Measurements from ENCODE around the gene CCM2.

Gene CCM2

DNA sequence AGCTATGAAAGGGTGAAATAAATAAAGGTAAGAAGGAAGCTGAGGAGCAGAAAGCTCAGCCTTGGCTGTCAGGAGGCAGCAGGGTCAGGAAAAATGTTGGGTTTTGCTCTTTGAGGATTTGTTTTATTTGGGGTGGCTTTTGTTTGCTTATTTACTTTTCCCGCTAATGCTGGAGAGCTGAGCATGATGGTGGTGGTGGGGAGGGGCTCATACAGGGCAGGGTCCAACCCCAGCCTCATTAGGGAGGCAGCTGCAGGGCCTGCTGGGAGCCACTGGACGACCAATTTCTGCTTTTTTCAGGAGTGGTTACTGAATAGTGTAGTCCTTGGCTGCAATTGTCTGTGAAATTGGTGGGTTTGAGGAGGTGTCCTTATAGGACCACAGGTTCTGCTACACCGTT is 36.3 kb downstream of the CCM2 start:
- no peak for DNase-seq

DNA sequence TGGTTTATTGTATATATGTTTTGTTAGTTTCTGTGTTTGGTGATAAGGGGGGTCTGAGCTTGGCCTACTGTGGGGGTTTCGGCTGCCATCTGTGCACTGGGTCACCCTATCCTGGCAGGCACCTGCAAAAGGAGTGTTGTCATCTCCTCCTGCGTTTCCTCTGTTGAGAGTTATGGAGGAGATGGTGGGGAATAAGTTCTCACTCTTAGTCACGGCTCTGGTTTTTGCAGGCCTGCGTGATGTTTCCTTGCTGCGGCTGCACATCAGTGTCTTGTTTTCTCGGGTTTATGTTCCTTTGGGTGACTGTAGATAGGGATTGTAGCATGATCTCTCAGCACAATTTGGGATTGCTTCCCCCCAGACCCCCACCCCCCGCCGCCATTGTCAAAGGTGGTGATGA is 36.8 kb downstream of the CCM2 start:
- no peak for DNase-seq

DNA sequence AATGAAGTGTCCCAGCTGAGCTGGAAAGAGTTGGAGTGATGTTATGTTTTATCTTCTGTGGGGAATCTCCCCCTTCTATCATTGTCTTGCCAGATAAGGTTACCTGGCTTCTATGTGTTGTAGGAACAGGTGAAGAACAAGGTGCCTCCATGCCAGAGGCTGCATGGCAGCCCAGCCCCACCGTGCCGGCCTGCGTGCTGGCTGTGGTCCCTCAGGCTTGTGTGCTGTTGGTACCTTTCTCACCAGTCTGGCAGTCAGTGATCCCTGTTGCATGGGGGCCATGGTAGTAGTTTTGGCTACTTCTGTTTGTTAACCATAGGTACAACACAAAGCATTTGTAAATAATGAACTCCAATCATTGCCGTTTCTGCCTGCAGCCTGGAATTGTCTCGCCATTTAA is 37.9 kb downstream of the CCM2 start:
- no peak for DNase-seq

DNA sequence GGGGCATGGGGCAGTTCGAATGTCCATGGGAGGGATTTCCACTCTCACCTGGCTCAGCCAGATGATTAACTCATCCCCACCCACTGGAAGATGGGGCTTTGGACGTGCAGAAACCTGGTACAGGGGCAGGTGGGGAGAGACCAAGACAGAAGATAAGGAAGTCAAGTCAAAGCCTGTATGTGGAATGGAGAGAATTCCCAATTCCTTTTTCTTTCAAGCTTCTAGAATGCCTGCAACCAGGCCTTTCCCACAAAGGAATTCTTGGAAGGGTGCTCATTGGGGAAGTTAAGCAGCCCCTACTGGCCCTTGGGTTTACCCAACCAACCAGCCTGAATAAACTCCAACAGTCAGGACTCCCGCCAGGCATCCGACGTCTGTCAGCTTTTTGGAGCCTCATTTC is 39.1 kb downstream of the CCM2 start:
- no peak for DNase-seq

DNA sequence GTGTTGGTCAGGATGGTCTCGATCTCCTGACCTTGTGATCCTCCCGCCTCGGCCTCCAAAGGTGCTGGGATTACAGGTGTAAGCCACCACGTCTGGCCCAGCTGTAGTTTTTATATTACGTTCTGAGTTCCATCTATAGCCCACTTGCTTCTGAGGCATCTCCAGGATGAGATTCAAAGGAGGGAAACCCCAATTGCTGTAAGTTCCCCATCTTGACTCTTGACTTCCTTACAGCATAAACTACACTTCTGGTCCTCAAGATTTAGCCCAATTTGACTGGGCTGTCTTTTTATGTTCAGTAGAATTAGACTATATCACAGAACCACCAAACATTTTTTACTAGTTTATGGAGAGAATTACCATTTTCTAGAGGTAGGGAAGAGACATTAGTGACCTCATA is 44.3 kb downstream of the CCM2 start:
- DNase-seq: no peak

DNA sequence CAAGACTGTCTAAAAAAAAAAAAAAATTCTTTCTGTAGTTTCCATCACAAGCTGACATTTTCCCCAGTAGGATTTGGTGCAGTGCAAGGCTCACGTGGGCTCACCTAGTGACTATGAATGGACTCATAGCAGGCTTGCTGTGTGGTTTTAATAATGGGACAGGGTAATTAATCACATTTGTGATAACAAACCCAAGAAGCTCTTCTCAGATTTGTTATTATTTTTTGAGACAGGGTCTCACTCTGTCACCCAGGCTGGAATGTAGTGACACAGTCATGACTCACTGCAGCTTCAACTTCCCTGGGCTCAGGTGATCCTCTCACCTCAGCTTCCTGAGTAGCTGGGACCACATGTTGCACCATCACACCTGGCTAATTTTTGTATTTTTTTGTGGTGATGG is 48.7 kb downstream of the CCM2 start:
- no peak for DNase-seq

DNA sequence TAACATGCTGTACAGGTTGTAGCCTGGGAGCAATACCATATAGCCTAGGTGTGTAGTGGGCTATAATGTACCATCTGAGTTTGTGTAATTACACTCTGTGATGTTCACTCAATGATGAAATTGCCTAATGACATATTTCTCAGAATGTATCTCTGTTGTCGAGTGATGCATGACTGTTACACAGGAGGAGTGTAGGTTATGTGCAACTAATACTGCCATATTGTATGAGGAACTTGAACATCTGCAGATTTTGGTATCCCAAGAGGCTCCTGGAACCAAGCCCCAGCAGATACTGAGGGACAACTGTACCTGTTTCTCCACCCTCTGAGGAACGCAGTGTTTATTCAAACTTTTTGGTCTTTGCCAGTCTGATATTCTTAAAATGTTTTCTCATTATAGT is 50.2 kb downstream of the CCM2 start:
- DNase-seq: no peak

DNA sequence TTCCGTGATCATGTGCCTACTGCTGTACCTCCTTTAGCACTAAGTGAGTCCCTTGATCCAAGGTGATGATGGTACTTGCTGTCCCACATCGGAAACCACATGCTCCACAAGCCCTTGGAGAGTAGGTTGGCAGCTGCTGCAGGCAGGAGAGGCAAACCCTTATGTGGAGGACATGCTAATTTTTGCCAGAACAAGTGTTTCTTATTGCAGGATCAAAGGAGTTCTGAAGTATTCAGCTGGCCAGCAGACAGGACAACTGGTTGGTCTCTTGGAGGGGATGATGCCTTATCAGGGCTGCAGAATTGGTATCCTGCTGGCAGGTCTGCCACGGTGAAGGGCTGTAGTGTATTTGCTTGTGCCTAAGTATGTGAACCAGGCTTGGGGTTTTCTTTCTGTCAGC is 52.0 kb downstream of the CCM2 start:
- no peak for DNase-seq

DNA sequence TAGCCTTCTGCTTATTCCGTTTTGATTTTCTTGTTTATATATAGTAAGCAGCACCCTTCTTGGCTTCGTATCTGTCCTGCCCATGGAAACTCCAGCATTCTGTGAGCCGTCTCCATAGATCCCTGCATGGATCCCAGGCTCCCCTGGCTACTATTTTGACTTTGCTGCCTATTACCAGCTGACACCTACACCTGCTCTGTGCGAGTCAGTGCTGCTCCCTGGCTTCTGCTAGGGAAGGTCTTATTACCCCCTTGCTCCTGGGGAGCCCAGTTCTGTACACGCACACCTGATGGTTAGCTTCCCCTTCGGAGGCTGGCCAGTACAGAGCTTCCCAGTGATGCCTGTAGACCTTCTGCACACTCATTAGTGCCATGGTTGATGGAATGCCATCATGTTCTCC is 53.4 kb downstream of the CCM2 start:
- DNase-seq: no peak

DNA sequence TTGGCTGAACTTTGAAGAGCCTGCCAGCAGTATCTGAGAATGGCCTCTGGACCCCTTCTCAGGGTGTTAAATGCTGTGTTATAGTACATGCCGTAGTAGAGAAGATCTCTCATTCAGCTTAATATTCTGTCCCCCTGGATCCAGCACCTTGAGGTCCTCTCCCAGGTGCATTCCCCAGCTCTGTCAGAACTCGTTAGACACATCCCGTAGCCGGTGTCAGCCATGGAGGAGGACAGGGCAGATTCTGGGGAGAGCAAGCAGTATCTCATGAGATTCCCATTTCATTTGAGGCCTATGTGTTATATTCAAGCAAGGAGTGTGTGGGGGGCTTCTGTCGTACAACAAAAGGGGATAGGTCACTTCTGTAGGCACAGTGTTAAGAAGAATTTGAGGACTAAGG is 53.9 kb downstream of the CCM2 start:
- DNase-seq: no peak

DNA sequence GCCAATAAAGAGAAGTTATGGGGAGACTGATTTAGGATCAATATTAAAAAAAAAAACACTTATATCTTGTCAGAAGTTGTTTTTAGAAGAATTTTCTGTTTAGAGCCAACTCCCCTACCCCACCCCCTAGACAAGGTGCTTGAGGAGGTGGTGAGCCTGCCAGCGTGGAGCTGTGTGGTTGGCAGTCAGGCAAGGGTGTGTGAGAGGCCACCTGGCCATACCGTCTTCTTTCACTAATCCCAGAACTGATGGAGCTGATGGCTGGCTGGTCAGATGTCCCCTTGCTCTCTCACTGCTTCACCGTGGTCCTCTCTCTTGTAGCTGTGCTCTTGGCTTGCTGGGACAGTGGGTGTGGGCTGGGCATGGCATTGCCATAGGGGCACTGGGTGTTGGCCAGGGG is 54.4 kb downstream of the CCM2 start:
- DNase-seq: no peak

DNA sequence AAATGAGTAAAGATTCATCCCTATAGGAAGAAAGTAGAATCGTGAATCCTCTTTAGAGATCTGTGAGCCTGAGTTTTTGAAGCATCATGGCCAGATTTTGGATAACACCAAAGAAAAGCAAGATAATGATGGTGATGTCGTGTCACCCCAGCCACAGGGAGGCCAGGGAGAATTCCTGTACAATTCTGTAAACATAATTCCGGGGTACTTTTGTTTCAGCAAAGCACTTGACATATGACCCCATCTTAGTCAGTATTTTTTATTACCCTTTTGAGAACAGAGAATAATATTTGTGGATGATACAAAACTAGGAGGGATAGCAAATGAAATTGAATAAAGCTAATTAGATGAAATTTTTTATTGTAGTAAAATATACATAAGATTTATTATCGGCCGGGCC is 55.0 kb downstream of the CCM2 start:
- no peak for DNase-seq

DNA sequence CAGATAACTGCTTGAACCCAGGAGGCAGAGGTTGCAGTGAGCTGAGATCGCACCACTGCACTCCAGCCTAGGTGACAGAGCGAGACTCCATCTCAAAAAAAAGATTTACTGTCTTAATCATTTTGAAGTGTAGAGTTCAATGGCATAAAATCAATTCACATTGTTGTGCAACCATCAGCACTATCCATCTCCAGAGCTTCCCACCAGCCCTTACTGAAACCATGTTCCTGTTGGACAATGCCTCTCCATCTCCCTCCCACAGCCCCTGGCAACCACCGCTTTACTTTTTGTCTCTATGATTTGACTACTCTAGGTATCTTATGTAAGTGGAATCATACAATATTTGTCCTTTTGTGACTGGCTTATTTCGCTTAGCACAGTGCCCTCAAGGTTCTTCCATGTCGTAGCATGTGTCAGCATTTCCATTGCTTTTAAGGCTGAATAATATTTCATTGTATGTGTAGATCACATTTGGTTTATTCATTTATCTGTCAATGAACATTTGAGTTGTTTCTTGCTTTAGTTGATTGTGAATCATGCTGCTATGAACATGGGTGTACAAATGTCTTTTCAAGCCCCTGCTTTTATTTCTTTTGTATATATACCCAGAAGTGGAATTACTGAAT is 55.7 kb downstream of the CCM2 start:
- no peak for DNase-seq

DNA sequence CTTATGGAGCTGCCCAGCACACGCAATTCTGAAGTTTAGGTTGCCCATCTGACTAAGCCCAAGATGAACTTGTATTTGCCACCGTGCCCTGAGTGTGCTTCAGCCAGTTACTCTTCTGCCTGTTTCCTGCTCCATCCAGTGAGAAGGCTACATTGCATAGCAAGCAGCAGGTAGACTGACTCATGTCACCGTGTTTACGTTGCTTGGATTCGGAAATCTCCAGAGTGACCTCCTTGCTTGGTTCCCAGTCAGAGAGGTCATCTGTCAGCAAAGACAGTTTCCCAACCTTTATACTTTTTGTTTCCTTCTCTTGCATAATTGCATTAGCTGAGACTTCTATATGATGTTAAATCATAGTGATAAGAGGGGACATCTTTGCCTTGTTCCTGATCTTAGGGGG is 57.9 kb downstream of the CCM2 start:
- no peak for DNase-seq

DNA sequence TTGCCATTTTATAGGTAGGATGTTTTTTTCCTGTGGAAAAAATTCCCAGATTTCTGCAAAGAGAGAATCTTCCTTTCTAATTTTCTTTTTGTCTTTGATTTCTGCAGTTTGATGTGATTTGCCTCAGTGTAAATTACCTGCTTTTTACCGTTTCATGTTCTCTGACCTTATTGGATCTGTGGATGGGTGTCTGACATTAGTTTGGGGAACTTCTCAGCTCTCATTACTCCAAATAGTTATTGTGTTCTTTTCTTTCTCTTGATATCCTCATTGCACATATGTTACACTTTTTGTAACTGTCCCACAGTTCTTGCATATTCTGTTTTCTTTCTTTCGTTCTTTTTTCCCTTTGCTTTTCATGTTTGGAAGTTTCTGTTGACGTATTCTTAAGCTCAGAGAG is 60.3 kb downstream of the CCM2 start:
- DNase-seq: no peak

DNA sequence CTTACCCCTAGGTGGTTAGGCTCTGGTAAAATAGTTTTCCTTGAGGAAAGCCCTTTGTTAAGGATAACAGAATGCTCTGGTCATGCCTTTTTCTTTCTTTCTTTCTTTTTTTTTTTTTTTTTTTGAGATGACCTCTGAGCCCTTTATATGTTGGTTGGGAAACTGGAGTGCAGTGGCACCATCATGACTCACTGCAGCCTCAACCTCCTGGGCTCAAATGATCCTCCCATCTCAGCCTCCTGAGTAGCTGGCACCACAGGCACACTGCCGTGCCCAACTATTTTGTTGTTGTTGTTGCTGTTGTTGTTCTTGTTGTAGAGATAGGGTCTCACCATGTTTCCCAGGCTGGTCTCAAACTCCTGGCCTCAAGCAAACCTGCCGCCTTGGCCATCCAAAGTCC is 61.4 kb downstream of the CCM2 start:
- no peak for DNase-seq

DNA sequence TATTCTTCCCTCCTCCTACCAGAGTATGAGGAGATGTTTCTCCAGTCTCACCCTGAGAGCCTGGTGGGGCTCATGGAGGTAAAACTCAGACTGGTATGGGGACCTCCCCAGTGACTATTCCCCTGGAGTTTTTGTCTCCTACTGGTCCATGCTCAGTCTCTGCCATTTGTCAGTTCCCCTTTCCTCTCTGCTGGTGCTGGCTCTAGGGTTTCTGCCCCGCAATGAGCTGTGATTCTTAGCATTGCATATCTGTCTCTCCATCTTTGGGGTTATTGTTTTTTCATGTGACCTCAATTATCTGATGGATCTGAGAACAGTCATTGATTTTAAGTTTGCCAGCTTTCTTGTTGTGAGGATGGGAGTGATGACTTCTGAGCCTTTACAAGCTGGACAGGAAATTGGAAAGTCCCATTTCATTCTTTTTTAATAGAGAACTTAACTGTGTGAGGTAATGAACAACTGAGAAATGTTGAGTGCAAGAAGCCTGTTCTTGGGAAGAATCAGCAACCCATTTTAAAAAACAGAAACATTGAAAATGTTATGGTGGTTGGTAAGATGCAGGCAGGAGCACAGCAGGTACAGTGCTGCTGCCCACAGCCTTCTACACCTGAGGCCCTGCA is 61.9 kb downstream of the CCM2 start:
- DNase-seq: no peak

DNA sequence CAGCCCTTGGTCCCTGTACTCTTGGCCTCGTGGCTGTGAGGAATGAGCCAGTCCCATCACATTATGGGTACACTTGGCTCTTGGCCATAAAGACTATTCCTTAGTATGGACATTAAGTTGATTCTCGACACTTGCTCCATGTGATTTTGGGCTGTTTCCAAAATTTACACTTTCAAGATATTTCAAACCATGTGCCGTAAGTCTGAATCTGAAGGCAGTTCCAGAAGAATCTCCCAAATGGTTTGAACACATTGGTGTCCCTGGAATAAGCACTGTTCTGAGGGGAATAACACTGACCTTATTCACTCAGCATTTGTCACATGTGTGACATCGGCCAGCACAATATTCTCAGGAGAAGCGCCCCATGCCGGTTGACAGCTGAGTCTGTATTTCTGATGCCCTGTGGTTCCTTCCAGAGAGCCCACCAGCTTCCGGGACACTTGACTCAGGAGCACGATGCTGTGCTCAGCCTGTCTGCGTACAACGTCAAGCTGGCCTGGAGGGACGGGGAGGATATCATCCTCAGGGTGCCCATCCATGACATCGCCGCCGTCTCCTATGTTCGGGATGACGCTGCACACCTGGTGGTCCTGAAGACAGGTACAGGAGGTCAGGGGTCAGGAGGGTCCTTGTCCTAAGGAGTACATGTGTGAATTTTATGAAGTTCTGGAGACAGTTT is 64.2 kb downstream of the CCM2 start:
- DNase-seq: no peak

DNA sequence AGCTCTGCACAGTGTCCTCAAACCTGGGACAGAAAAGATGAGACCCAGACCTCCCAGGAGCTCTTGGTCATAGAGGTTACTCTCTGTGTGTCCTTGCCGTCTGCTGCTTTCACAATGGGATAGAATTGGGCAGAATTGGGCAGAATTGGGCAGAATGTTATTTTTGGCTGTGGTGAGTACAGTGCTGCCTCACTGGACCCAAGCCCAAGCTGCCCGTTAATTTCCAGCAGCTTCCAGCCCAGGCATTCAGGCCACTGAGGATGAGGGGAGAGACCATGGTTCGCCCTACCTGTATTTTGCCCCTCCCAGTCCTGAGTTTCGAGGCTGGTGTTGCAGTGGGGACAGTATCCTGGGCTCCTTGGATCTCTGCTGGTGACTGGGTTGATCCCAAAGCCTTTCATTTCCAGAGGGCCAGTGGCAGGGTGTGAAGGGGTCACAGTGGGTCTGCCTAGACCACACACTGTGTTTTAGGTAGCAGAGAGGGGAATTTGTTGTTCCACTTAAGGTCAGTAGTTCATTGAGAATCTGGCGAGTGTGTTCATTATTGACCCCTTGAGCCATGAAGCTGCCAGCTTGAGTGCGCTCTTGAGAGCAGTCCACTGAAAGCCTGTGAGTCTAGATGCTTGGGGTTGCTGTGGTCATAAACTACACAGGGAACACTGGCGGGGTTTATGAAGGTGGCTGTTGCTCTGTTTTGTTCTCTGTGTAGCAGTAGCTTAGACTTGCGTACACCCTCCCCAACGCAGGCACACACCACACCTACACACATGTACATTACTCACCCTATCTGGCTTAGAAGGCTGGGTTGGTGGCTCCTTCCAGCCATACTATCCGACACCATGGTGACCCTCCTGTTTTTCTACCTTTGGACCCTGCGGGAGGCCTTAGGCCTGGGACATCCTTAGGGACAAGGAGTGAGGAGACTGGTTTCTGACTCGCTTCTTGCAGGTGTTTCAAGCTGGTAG is 65.3 kb downstream of the CCM2 start:
- no peak for DNase-seq

DNA sequence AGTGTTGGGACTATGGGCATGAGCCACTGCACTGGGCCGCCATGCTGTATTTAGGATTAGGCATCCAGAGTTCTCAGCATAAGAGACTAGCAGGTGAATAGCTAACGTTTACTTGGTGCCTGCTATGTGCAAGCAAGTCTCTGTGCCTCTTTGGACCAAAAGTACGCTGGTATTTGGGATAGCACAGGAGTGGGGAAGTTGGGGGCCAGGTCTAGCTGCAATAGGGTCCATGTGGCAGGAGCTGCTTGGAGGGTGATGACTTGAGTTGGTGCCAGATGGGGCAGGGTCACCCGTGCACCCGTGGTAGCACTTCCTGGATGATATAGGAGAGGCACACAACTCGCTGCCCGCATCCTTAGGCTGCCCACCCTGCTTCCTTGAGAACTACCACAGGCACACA is 66.4 kb downstream of the CCM2 start:
- DNase-seq: no peak

DNA sequence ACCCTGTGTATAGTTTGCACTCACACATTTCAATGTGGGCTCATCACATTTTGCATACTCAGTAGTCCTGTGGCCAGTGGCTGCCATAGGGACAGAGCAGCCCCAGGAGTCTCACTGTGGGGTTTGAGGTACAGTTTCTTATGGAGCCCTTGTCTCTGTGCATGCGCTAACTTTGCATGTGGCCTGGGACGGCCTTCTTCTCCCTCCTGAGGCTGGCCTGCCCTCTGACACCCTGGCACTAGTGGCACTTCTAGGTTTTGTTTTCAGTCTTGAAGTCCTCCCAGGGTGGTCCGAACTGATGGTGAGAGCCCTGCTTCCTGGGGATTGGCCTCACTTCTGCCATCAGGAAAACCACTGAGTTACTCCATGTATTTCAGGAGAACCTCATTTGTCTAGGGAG is 67.6 kb downstream of the CCM2 start:
- DNase-seq: no peak

DNA sequence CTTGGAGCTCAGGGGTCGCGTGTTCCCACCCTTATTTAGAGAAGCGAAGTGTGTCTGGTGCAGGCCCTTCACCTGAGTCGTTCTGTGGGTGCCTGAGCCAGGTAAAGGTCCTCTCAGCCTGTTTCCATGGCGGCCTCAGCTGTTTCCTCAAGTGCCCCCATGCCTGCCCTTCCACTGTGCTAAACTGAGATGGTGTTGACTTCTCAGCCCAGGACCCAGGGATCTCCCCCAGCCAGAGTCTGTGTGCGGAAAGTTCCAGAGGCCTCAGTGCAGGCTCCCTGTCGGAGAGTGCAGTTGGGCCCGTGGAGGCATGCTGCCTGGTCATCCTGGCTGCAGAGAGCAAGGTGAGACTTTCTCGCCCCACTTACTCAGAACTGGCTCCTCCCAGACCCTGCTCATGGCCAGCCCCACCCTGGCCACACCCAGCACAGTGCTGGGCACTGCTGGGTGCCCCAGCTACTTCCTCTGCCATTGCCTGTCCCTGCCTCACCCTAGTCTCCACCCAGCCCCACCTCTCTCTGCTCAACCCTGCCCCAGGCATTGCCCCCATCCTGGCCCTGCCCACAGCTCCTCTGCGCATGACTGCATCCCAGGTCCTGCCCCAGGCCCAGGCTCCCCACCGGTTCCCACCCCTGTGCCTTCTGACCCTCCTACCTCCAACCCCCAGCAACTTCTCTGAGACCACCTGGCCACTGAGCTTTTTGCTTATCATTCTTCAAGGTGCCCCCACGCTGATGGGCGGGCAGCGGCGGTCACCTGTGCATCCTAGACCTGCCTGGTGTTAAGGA is 68.4 kb downstream of the CCM2 start:
- DNase-seq: no peak
